ENCODE data around the gene NUCB1. TPM values are rescaled to one million over a fixed set of nuclear protein-coding genes. Genes with fewer than 3 reads are reported as not detected.

NUCB1 gene
- total and polyA plus RNA-seq, 2 donors (not counting 3 experiments of a cell fraction or from before 2014, with no cell fraction given) = 194 to 231 TPM

DNA sequence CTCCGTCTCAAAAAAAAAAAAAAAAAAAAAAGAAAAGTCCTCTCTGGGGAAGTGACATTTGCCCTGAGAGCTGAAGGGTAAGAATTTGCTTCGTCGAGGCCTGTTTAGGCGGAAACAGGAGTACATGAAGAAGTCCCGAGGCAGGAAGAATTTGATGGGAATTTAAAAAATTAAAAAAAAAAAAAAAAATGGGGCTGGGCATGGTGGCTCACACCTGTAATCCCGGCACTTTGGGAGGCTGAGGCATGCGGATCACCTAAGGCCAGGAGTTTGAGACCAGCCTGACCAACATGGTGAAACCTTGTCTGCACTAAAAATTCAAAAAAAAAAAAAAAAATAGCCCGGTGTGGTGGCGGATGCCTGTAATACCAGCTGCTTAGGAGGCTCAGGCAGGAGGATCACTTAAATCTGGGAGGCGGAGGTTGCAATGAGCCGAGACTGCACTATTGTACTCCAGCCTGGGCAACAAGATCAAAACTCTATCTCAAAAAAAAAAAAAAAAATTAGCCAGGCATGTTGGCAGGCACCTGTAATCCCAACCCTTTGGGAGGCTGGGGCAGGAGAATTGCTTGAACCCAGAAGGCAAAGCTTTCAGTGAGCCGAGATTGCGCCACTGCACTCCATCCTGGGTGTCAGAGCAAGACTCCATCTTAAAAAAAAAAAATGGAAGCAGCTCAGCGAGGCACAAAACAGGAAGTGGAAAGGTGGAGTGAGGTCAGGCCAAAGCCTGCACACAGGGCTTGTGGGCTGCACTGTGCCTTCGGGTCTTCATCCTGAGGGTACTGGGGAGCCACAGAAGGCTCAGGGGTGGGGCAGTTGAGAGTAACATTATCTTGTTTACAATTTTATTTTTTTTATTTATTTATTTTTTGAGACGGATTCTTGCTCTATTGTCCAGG is 59.5 kb downstream of the NUCB1 start:
- Histone ChIP-seq H3K36me3 (ENCODE audit: control insufficient read depth in 2 of 2, extremely low read depth in 1 of 2, insufficient read depth in 2 of 2, low read length in 2 of 2) (peaks cover 0 to 3% of the 10 kb centered on the region in 2 experiments), H3K79me2 (ENCODE audit: control insufficient read depth, insufficient read depth, low read length) (peaks cover 24% of the 10 kb centered on the region), H3K4me1 (ENCODE audit: control insufficient read depth, extremely low read depth, insufficient read depth, low read length) (peaks cover 34% of the 10 kb centered on the region), H3K9ac (replicated peaks; ENCODE audit: extremely low read depth, insufficient read depth, low read length) (no peak overlapping the region), H3K9me1 (replicated peaks; ENCODE audit: control insufficient read depth, extremely low read depth, insufficient read depth, low read length) (no peaks in the 10 kb centered on the region), H3K4me2 (ENCODE audit: insufficient read depth, low read length) (no peak overlapping the region), H3K9me3 (replicated peaks; ENCODE audit: control insufficient read depth, insufficient read depth, low read length) (no peaks in the 10 kb centered on the region), H3K27me3 (ENCODE audit: control insufficient read depth in 2 of 2, insufficient read depth in 2 of 2, low read length in 2 of 2) (no peaks in the 10 kb centered on the region), H2AFZ (ENCODE audit: low read depth, low read length) (no peak overlapping the region), H3K4me3 (replicated peaks in 1 of 3; ENCODE audit: insufficient read depth in 1 of 3, low read depth in 1 of 3, low read length in 3 of 3) (no peak overlapping the region), H4K20me1 (replicated peaks; ENCODE audit: control insufficient read depth, extremely low read depth, insufficient read depth, low read length) (no peaks in the 10 kb centered on the region), H3K27ac (ENCODE audit: insufficient read depth, low read depth, low read length) (no peak overlapping the region)
- POLR2A ChIA-PET = interaction anchor here (0.7 kb wide), 2 partner anchors 11 to 16 kb away, joined by 3 read pairs; no protein-coding TSS in a partner anchor
- no peak for FAIRE-seq
- dilution Hi-C loops (cut with MboI; ENCODE audit: extremely low pct_ligation_motif_present, low sequenced_read_pairs) (no loop called here), intact Hi-C loops (cut with micrococcal nuclease) (no loop called here)
- no TSS peak for BruUV-seq (replicated peaks)
- DNase-seq (ENCODE audit: low read depth, low spot score) = no peak
- CTCF ChIA-PET = interaction anchor here (0.6 to 1.4 kb wide), 3 partner anchors 11 to 60 kb away, joined by 3 to 6 read pairs (median 4); no protein-coding TSS in a partner anchor
- TF ChIP-seq CTCF (IDR thresholded peaks at IDR 0.05; ENCODE audit: extremely low read depth in 1 of 2, insufficient read depth in 1 of 2, low read depth in 1 of 2, low read length in 2 of 2) (no peak), POLR2AphosphoS5 (IDR thresholded peaks at IDR 0.05; ENCODE audit: insufficient read depth, low read depth, low read length) (peak; percentile 8), POLR2A (IDR thresholded peaks at IDR 0.05; ENCODE audit: low read depth, low read length) (peak; percentile 32)

Measured in endothelial cell of umbilical vein (primary cell).